Measurements from ENCODE around the gene FBH1. TPM values are rescaled to one million over a fixed set of nuclear protein-coding genes. Genes with fewer than 3 reads are reported as not detected.

The FBH1 gene
- total RNA-seq, 1 donor from 2014 or later = 73.3 TPM

GRCh38 chr10:5917305-5917704 lies 27.3 kb downstream of the FBH1 start:
- no peak for ATAC-seq
- DNase-seq = no peak
- no peaks in the 10 kb centered on the region for H3K4me1 ChIP-seq
- H3K27me3 ChIP-seq = no peaks in the 10 kb centered on the region
- no peak for TF ChIP-seq CTCF (IDR thresholded peaks at IDR 0.05)
- H3K9me3 ChIP-seq = no peaks in the 10 kb centered on the region
- H3K4me3 ChIP-seq = no peak overlapping the region
- H3K36me3 ChIP-seq = peaks cover 97% of the 10 kb centered on the region
- H3K27ac ChIP-seq = no peak overlapping the region
- intact Hi-C loops (cut with DNase I) = no loop called here

- intact Hi-C loops (cut with DNase I) = no loop called here
- Histone ChIP-seq H3K27ac (no peak overlapping the region), H3K36me3 (peaks cover 97% of the 10 kb centered on the region), H3K27me3 (no peaks in the 10 kb centered on the region), H3K4me1 (no peaks in the 10 kb centered on the region), H3K9me3 (no peaks in the 10 kb centered on the region), H3K4me3 (no peak overlapping the region)
- no peak for ATAC-seq
- DNase-seq = no peak
- no peak for TF ChIP-seq CTCF (IDR thresholded peaks at IDR 0.05)
Observed at GRCh38 chr10:5918763-5919162, 28.7 kb downstream of the FBH1 start.

GRCh38 chr10:5919568-5919967 lies 29.5 kb downstream of the FBH1 start:
- Histone ChIP-seq H3K9me3 (no peaks in the 10 kb centered on the region), H3K27ac (no peak overlapping the region), H3K27me3 (no peaks in the 10 kb centered on the region), H3K4me1 (no peaks in the 10 kb centered on the region), H3K4me3 (no peak overlapping the region), H3K36me3 (peaks cover 97% of the 10 kb centered on the region)
- DNase-seq (no peak), ATAC-seq (no peak)
- intact Hi-C loops (cut with DNase I) = no loop called here
- TF ChIP-seq CTCF (IDR thresholded peaks at IDR 0.05) = no peak

- no peak overlapping the region for H3K27ac ChIP-seq
- DNase-seq (no peak), ATAC-seq (no peak)
- TF ChIP-seq CTCF (IDR thresholded peaks at IDR 0.05) = no peak
- H3K36me3 ChIP-seq = peaks cover 100% of the 10 kb centered on the region
- H3K9me3 ChIP-seq = no peaks in the 10 kb centered on the region
- H3K4me3 ChIP-seq = no peak overlapping the region
- H3K27me3 ChIP-seq = no peaks in the 10 kb centered on the region
- intact Hi-C loops (cut with DNase I) = no loop called here
- no peaks in the 10 kb centered on the region for H3K4me1 ChIP-seq
Observed at GRCh38 chr10:5921746-5922145, 31.7 kb downstream of the FBH1 start.

GRCh38 chr10:5924889-5925288 lies 34.8 kb downstream of the FBH1 start:
- no peak for ATAC-seq
- Histone ChIP-seq H3K36me3 (peaks cover 100% of the 10 kb centered on the region), H3K4me1 (no peaks in the 10 kb centered on the region), H3K9me3 (no peaks in the 10 kb centered on the region), H3K27me3 (no peaks in the 10 kb centered on the region), H3K4me3 (no peak overlapping the region), H3K27ac (no peak overlapping the region)
- TF ChIP-seq CTCF (IDR thresholded peaks at IDR 0.05) = no peak
- DNase-seq = no peak
- intact Hi-C loops (cut with DNase I) = no loop called here

- Histone ChIP-seq H3K4me1 (no peaks in the 10 kb centered on the region), H3K27ac (no peak overlapping the region), H3K4me3 (no peak overlapping the region), H3K9me3 (no peaks in the 10 kb centered on the region), H3K27me3 (no peaks in the 10 kb centered on the region), H3K36me3 (peaks cover 97% of the 10 kb centered on the region)
- no peak for TF ChIP-seq CTCF (IDR thresholded peaks at IDR 0.05)
- DNase-seq (no peak), ATAC-seq (no peak)
- intact Hi-C loops (cut with DNase I) = no loop called here
Observed at GRCh38 chr10:5927306-5927705, 37.3 kb downstream of the FBH1 start.
